GM18868 (cell line): ENCODE measurements around the gene BAG3.
"Not testable (repeated sequence)": the region's sequence is repeated elsewhere in the genome, so short reads cannot be mapped to it uniquely, and the experiment has no call there.

Experiments used
- ATAC-seq: cut with Tn5 transposase; IDR thresholded peaks from one replicate; pipeline ENCODE4 v1.9.1; 2021; ENCODE audit warnings: mild to moderate bottlenecking, moderate library complexity; ENCODE audit not compliant: unreplicated experiment

The BAG3 gene

DNA sequence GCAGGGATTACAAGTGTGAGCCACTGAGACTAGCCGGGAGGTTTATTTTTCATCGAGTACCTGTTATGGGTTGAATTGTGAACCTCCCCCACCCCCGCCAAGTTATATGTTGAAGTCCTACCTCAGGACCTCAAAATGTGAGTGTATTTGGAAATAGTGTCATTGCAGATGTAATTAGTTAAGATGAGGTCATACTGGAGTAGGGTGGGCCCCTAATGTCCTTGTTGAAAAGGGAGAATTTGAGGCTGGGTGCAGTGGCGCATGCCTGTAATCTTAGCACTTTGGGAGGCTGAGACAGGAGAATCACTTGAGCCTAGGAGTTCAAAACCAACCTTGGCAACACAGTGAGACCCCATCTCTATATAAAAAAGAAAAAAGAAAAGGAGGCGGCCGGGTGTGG, 10.8 kb upstream of the BAG3 start:
- no peak for ATAC-seq

GRCh38 chr10:119640875-119641526, 10.2 kb upstream of the BAG3 start:
- no peak for ATAC-seq

- no peak for ATAC-seq
Observed at GRCh38 chr10:119642556-119643111, 8.5 kb upstream of the BAG3 start.

DNA sequence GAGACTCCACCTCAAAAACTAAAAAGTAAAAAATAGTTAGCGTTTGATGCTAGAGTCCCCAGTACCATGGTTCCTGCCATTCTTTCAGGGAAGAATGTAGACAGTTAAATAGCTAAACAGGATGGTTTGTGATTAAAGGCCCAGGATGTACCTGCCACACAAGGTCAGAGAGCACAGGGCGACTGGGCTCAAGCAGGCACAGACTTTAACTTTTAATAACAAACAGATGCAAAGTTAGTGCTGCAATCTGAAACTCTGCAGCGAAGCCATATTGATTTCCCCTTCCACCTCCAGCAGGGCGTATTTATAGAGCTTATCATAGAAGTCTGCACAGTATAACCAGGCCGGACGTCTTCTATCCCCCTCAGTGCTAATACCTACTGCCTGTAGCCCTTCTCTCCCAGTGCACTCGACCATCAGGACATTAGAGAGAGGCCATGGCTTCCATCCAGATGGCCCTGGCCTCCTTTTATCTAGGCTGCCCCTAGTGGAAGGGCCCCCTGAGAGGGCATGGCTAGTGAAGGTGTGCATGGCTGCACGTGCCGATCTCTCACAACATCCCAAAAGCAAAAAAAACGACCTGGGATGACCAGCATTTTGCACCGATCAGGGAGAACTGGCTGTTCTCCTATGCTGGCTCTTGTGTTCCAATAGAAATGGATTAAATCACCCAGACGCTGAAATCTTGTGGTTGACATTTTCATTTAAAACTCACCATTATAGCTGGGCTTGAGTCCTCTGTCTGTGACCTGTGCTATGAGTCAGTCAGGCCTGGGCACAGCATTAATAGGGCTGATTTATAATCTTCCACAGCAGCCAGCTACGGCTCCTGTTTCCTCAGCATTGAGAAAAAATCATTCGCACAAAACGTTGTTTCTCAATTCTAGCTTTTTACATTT, 7.6 kb upstream of the BAG3 start:
- ATAC-seq: no peak

- ATAC-seq: no peak
Observed at GRCh38 chr10:119644205-119644814, 6.9 kb upstream of the BAG3 start.

- no peak for ATAC-seq
Observed at GRCh38 chr10:119644994-119645393, 6.2 kb upstream of the BAG3 start.

GRCh38 chr10:119650062-119650461, 1.1 kb upstream of the BAG3 start:
- no peak for ATAC-seq

GRCh38 chr10:119651514-119652360, 557 bp downstream of the BAG3 start:
- peak; percentile 34 for ATAC-seq

- no peak for ATAC-seq
Observed at GRCh38 chr10:119652361-119652730, 1.2 kb downstream of the BAG3 start.

GRCh38 chr10:119653209-119653608, 2.0 kb downstream of the BAG3 start:
- ATAC-seq: no peak

- no peak for ATAC-seq
Observed at GRCh38 chr10:119653916-119654315, 2.7 kb downstream of the BAG3 start.

DNA sequence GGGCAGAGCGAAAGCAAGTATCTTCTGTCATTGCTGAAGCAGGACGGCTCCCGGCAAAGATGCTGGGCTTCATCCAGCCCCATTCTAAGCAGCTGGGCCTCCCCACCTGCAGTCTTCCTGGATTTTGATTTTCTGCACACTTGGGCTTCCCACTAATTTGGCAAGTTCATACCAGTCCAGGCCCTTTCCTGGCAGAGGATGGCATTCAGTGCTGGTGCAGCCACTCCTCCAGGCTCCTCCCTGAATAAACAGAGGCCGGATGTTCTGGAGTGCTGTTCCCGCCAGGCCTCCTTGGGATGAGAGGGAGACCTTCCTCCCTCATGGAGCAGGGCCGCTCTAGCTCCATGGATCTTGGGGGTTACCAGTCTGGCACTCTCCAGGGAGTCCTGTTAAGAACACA, 3.4 kb downstream of the BAG3 start:
- ATAC-seq: no peak

DNA sequence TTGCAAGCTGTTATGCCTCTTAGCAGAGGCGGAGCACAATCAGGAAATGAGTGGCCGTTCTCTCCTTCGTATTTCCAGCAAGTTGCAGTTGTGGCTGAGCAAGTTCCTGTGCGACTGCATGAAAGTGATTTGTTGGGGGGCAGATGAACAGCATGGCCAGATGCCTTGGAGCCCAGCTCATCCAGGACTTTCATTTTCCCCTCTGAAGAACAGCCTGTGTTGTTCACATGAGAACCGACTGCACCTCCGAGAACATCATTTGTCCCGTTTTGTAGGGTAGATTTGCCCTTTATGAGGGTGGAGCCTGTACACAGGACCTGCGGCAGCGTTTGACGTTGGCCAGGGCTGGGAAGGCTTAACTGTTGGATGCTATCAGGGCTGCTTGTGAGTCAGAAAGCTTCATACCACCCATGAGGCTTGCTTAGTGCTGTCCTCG, 4.4 kb downstream of the BAG3 start:
- ATAC-seq: no peak

DNA sequence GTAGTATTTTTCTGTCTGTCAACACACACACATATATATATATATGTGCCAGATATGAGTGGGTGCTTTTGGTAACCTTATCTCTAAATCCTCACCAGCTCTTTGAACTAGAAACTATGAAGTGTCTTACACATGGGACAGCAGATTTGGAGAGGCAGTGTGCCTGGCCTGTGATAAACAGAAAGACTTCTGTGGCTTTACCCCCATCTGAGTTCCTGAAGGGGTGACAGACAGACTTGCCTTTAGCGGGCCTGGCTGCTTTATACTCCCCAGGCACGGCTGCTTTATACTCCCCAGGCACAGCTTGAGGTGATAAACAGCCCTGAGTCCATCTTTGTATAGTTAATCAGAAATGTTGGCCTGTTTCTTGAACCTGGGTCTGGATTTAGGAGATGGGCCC, 5.6 kb downstream of the BAG3 start:
- ATAC-seq: no peak

DNA sequence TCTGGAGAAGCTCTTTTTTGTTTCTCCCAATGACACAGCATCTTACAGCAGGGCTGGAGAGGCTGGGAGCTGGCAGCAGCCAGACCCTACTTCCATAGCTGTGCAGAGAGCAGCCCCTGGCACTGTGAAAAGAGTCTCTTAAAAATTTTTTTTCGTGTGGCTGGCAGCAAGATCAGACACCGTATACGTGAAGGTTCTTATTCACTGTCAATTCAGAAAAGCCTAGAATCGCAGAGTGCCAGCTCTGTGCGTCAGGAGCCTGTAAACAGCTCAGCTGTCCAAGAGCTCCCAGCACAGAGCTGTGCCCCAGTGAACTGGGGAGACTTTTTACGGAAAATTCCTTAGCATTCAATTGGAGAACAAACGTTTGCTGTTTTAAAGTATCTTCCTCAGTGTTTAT, 6.5 kb downstream of the BAG3 start:
- ATAC-seq: no peak

DNA sequence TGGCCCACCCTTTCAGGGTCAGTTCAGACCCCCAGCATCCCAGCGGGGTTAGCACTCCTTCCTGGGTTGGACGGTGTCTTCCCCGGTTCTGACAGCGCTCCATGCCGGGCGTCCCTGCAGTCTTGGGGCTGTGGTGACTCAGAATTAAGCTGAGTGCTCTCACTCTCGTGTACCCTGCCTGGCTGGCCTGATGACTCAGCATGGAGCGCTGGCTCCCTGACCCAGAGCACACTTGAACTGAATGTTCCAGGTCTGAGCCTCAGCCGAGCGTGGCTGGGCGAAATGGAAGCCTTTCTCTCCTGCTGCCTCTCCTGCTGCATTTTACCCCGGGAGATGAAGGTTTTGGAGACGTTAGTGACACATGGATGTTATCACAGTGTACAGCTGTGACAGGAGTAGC, 7.1 kb downstream of the BAG3 start:
- no peak for ATAC-seq

- ATAC-seq: no peak
Observed at GRCh38 chr10:119659951-119660350, 8.8 kb downstream of the BAG3 start.

GRCh38 chr10:119662076-119662605, 11.0 kb downstream of the BAG3 start:
- ATAC-seq: not testable (repeated sequence)

- no peak for ATAC-seq
Observed at GRCh38 chr10:119663866-119664698, 12.9 kb downstream of the BAG3 start.
